Endothelial cell (in vitro differentiated cells): Measurements from ENCODE around the gene CNP. TPM values are rescaled to one million over a fixed set of nuclear protein-coding genes. Genes with fewer than 3 reads are reported as not detected.

ENCODE experiments used
- DNase-seq: peaks from one replicate; pipeline ENCODE4 v3.0.0; 2021; ENCODE audit warnings: low spot score
- H3K27ac Mint-ChIP-seq: one replicate; pipeline ENCODE4 v1.8.0; 2021; ENCODE audit warnings: mixed read lengths, inconsistent platforms; ENCODE audit not compliant: unreplicated experiment
- H3K27me3 Mint-ChIP-seq: one replicate; pipeline ENCODE4 v1.8.0; 2021; ENCODE audit warnings: mild to moderate bottlenecking, moderate library complexity, mixed read lengths, inconsistent platforms; ENCODE audit not compliant: unreplicated experiment
- H3K36me3 Mint-ChIP-seq: one replicate; pipeline ENCODE4 v1.8.0; 2021; ENCODE audit warnings: mild to moderate bottlenecking, low read depth, mixed read lengths, inconsistent platforms; ENCODE audit not compliant: unreplicated experiment
- H3K4me1 Mint-ChIP-seq: one replicate; pipeline ENCODE4 v1.8.0; 2021; ENCODE audit warnings: mild to moderate bottlenecking, mixed read lengths, inconsistent platforms; ENCODE audit not compliant: unreplicated experiment
- H3K4me3 Mint-ChIP-seq: one replicate; pipeline ENCODE4 v1.8.0; 2021; ENCODE audit warnings: mild to moderate bottlenecking, mixed read lengths, inconsistent platforms; ENCODE audit not compliant: unreplicated experiment
- H3K9me3 Mint-ChIP-seq: one replicate; pipeline ENCODE4 v1.8.0; 2021; ENCODE audit warnings: mixed read lengths, inconsistent platforms; ENCODE audit not compliant: unreplicated experiment
- CTCF ChIP-seq: fragments of 200-600 bp; sonication (generic); IDR thresholded peaks from one replicate; pipeline ENCODE4 v1.5.0; 2021; ENCODE audit warnings: antibody characterized with exemption; ENCODE audit not compliant: unreplicated experiment
- total RNA-seq: library from RNA; stranded (reverse); fragmentation: NEBNext Ultra II Directional; extraction: Animal tissue kit (Norgen Biotek cat#: 25700); gene quantifications from one replicate; pipeline ENCODE4 v1.2.1, GENCODE V29; 2021; ENCODE audit not compliant: unreplicated experiment

CNP gene
- total RNA-seq, 1 donor from 2014 or later, result 82.1 TPM

- Mint-ChIP-seq H3K36me3 (peaks cover 35% of the 10 kb centered on the region), H3K4me1 (peaks cover 7% of the 10 kb centered on the region), H3K27ac (no peak overlapping the region), H3K9me3 (no peaks in the 10 kb centered on the region), H3K4me3 (no peak overlapping the region), H3K27me3 (peaks cover 3% of the 10 kb centered on the region)
- DNase-seq, result no peak
- no peak for TF ChIP-seq CTCF
Measured at GRCh38 chr17:41984454-41984853, 17.9 kb downstream of the CNP start.

DNA sequence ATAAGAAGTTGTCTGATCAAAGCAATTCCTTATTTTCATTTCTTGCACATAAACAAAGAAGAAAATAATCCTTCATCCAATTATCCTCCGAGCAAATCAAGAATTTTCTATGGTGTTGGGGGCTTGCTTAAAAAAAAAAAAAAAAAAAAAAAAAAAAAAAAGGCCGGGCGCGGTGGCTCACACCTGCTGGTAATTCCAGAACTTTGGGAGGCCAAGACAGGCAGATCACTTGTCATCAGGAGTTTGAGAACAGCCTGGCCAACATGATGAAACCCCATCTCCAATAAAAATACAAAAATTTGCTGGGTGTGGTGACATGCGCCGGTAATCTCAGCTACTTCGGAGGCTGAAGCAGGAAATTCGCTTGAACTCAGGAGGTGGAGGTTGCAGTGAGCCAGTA, 19.3 kb downstream of the CNP start:
- peaks cover 37% of the 10 kb centered on the region for H3K36me3 Mint-ChIP-seq

GRCh38 chr17:41986634-41987033, 20.0 kb downstream of the CNP start:
- Mint-ChIP-seq H3K27ac (no peak overlapping the region), H3K36me3 (peaks cover 41% of the 10 kb centered on the region), H3K27me3 (peaks cover 1% of the 10 kb centered on the region), H3K9me3 (no peaks in the 10 kb centered on the region), H3K4me1 (peaks cover 7% of the 10 kb centered on the region), H3K4me3 (no peak overlapping the region)
- no peak for TF ChIP-seq CTCF
- no peak for DNase-seq

More for the DNA sequence above, 19.3 kb downstream of the CNP start:
- DNase-seq, result no peak
- H3K9me3 Mint-ChIP-seq, result no peaks in the 10 kb centered on the region
- no peak for TF ChIP-seq CTCF
- H3K4me3 Mint-ChIP-seq, result no peak overlapping the region
- H3K27ac Mint-ChIP-seq, result no peak overlapping the region
- peaks cover 7% of the 10 kb centered on the region for H3K4me1 Mint-ChIP-seq
- peaks cover 3% of the 10 kb centered on the region for H3K27me3 Mint-ChIP-seq

DNA sequence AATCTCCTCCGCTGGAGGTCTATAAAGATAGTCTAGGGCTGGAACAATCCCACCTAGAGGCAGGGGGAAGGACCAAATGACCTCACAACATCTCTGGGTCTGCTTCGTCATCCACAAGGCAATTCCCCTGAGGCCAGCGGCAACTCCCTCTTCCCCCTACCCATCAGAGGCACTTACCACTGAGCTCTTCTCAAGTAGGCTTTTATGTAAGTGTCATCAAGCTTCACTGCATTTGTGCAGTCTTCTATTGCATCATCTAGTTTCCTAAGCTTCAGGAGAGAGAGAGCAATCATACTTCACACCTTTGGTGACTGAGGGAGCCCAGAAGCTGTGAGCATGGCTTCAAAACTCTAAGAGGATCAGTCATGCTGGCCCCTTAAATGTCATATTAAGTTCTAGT, 21.0 kb downstream of the CNP start:
- H3K27ac Mint-ChIP-seq, result peak overlapping the region; percentile 32
- H3K36me3 Mint-ChIP-seq, result peaks cover 37% of the 10 kb centered on the region
- no peaks in the 10 kb centered on the region for H3K9me3 Mint-ChIP-seq
- peaks cover 7% of the 10 kb centered on the region for H3K4me1 Mint-ChIP-seq
- DNase-seq, result no peak
- TF ChIP-seq CTCF, result no peak
- no peaks in the 10 kb centered on the region for H3K27me3 Mint-ChIP-seq
- peak overlapping the region; percentile 42 for H3K4me3 Mint-ChIP-seq

DNA sequence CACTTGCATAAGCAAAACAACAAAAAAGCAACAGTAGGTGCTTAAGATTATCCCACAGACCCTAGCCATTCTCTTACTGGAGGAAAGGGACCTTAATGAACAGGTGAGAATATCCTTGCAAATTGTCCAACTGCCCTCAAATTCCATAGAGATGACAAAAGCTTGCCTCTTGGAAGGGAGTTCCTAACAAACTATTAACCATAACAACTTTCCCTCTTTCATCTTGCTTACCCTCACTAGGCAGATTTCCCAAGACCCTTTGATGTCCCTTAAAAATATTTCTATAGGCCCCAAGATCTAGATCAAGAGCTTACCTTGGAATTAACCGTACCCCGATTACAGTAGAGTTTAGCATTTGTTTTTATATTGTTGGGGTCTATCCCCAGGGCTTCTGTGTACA, 21.8 kb downstream of the CNP start:
- Mint-ChIP-seq H3K27me3 (no peaks in the 10 kb centered on the region), H3K27ac (peak overlapping the region; percentile 8), H3K4me3 (no peak overlapping the region), H3K9me3 (no peaks in the 10 kb centered on the region), H3K36me3 (peaks cover 40% of the 10 kb centered on the region), H3K4me1 (peaks cover 7% of the 10 kb centered on the region)
- no peak for DNase-seq
- no peak for TF ChIP-seq CTCF
